Endothelial cell (in vitro differentiated cells): ENCODE data around the gene VAV2. TPM values are rescaled to one million over a fixed set of nuclear protein-coding genes. Genes with fewer than 3 reads are reported as not detected.

Source experiments
- DNase-seq: peaks from one replicate; pipeline ENCODE4 v3.0.0; 2021; ENCODE audit warnings: low spot score
- H3K27ac Mint-ChIP-seq: one replicate; pipeline ENCODE4 v1.8.0; 2021; ENCODE audit warnings: mixed read lengths, inconsistent platforms; ENCODE audit not compliant: unreplicated experiment
- H3K27me3 Mint-ChIP-seq: one replicate; pipeline ENCODE4 v1.8.0; 2021; ENCODE audit warnings: mild to moderate bottlenecking, moderate library complexity, mixed read lengths, inconsistent platforms; ENCODE audit not compliant: unreplicated experiment
- H3K36me3 Mint-ChIP-seq: one replicate; pipeline ENCODE4 v1.8.0; 2021; ENCODE audit warnings: mild to moderate bottlenecking, low read depth, mixed read lengths, inconsistent platforms; ENCODE audit not compliant: unreplicated experiment
- H3K4me1 Mint-ChIP-seq: one replicate; pipeline ENCODE4 v1.8.0; 2021; ENCODE audit warnings: mild to moderate bottlenecking, mixed read lengths, inconsistent platforms; ENCODE audit not compliant: unreplicated experiment
- H3K4me3 Mint-ChIP-seq: one replicate; pipeline ENCODE4 v1.8.0; 2021; ENCODE audit warnings: mild to moderate bottlenecking, mixed read lengths, inconsistent platforms; ENCODE audit not compliant: unreplicated experiment
- H3K9me3 Mint-ChIP-seq: one replicate; pipeline ENCODE4 v1.8.0; 2021; ENCODE audit warnings: mixed read lengths, inconsistent platforms; ENCODE audit not compliant: unreplicated experiment
- CTCF ChIP-seq: fragments of 200-600 bp; sonication (generic); IDR thresholded peaks from one replicate; pipeline ENCODE4 v1.5.0; 2021; ENCODE audit warnings: antibody characterized with exemption; ENCODE audit not compliant: unreplicated experiment
- total RNA-seq: library from RNA; stranded (reverse); fragmentation: NEBNext Ultra II Directional; extraction: Animal tissue kit (Norgen Biotek cat#: 25700); gene quantifications from one replicate; pipeline ENCODE4 v1.2.1, GENCODE V29; 2021; ENCODE audit not compliant: unreplicated experiment

Gene VAV2
- total RNA-seq, 1 donor from 2014 or later = 27.2 TPM

DNA sequence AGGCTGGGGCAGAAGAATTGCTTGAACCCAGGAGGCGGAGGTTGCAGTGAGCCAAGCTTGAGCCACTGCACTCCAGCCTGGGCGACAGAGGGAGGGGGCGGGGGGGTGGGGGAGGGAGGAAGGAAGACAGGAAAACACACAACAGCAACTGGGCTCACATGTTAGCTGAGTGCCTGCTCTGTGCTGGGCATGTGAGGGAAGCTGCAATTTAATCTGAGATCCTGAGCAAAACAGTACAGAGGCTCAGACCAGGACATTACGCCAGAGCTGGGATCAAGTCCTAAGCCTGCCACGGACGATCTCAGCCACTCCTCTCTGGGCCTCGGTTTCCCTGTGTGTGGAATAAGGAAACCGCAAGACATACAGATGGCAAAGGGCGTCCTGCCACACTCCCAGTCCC lies 119.1 kb downstream of the VAV2 start:
- no peaks in the 10 kb centered on the region for H3K9me3 Mint-ChIP-seq
- TF ChIP-seq CTCF = no peak
- peaks cover 31% of the 10 kb centered on the region for H3K4me1 Mint-ChIP-seq
- H3K27me3 Mint-ChIP-seq = peaks cover 11% of the 10 kb centered on the region
- no peak for DNase-seq
- peaks cover 4% of the 10 kb centered on the region for H3K36me3 Mint-ChIP-seq
- no peak overlapping the region for H3K27ac Mint-ChIP-seq
- no peak overlapping the region for H3K4me3 Mint-ChIP-seq

GRCh38 chr9:133870598-133871595 lies 121.2 kb downstream of the VAV2 start:
- H3K27me3 Mint-ChIP-seq = peaks cover 7% of the 10 kb centered on the region
- H3K4me3 Mint-ChIP-seq = no peak overlapping the region
- peaks cover 29% of the 10 kb centered on the region for H3K4me1 Mint-ChIP-seq
- H3K36me3 Mint-ChIP-seq = peaks cover 5% of the 10 kb centered on the region
- DNase-seq = no peak
- no peak for TF ChIP-seq CTCF
- no peak overlapping the region for H3K27ac Mint-ChIP-seq
- H3K9me3 Mint-ChIP-seq = no peaks in the 10 kb centered on the region

- H3K27ac Mint-ChIP-seq = peak overlapping the region; percentile 2
- no peak for DNase-seq
- no peak for TF ChIP-seq CTCF
- peaks cover 11% of the 10 kb centered on the region for H3K27me3 Mint-ChIP-seq
- H3K4me3 Mint-ChIP-seq = no peak overlapping the region
- peaks cover 11% of the 10 kb centered on the region for H3K36me3 Mint-ChIP-seq
- H3K4me1 Mint-ChIP-seq = peaks cover 28% of the 10 kb centered on the region
- no peaks in the 10 kb centered on the region for H3K9me3 Mint-ChIP-seq
These were observed 122.3 kb downstream of the VAV2 start for GRCh38 chr9:133869674-133870405.

GRCh38 chr9:133868203-133868602 lies 123.9 kb downstream of the VAV2 start:
- DNase-seq = no peak
- Mint-ChIP-seq H3K36me3 (peaks cover 11% of the 10 kb centered on the region), H3K9me3 (no peaks in the 10 kb centered on the region), H3K27ac (no peak overlapping the region), H3K27me3 (peaks cover 11% of the 10 kb centered on the region), H3K4me3 (no peak overlapping the region), H3K4me1 (peaks cover 21% of the 10 kb centered on the region)
- TF ChIP-seq CTCF = no peak
